NCI-H460 (cell line): Measurements from ENCODE around the gene ZXDB. TPM values are rescaled to one million over a fixed set of nuclear protein-coding genes. Genes with fewer than 3 reads are reported as not detected.

Source experiments
- total RNA-seq: library from RNA; depleted of rRNA; stranded (reverse); fragments of >200 nt; shearing (Covaris generic); gene quantifications from 2 replicates; pipeline ENCODE4 v1.2.3, GENCODE V29; 2014; rRNA removed

Gene ZXDB
- total RNA-seq, 1 experiment from 2014 or later: 14.6 TPM

Other genes starting within 250 kb of the ZXDB start
- gene NLRP2B, start 88.2 kb downstream of the ZXDB start, total RNA-seq: not detected in 2 replicates